KOPT-K1 (cell line): Measurements from ENCODE around the gene WDR75.

Source experiments
- H3K27ac ChIP-seq: fragments of 200-600 bp; sonication (generic); 2 replicates; pipeline ENCODE4 v1.5.1; 2016; ENCODE audit warnings: antibody characterized with exemption, mild to moderate bottlenecking, low read depth, low read length; ENCODE audit not compliant: poor library complexity, severe bottlenecking
- H3K36me3 ChIP-seq: fragments of 200-600 bp; sonication (generic); 2 replicates; pipeline ENCODE4 v1.5.1; 2017; ENCODE audit warnings: antibody characterized with exemption, mild to moderate bottlenecking, low read length, moderate library complexity; ENCODE audit not compliant: insufficient read depth
- H3K9me3 ChIP-seq: fragments of 200-600 bp; sonication (generic); 2 replicates; pipeline ENCODE4 v1.5.1; 2017; ENCODE audit warnings: antibody characterized with exemption, low read length, mild to moderate bottlenecking; ENCODE audit not compliant: insufficient read depth, poor library complexity, severe bottlenecking

WDR75 gene

GRCh38 chr2:189521699-189522434 is 80.6 kb downstream of the WDR75 start:
- no peak overlapping the region for H3K27ac ChIP-seq
- H3K36me3 ChIP-seq = no peaks in the 10 kb centered on the region
- no peaks in the 10 kb centered on the region for H3K9me3 ChIP-seq

GRCh38 chr2:189522435-189523151 is 81.3 kb downstream of the WDR75 start:
- Histone ChIP-seq H3K36me3 (no peaks in the 10 kb centered on the region), H3K9me3 (no peaks in the 10 kb centered on the region), H3K27ac (no peak overlapping the region)

DNA sequence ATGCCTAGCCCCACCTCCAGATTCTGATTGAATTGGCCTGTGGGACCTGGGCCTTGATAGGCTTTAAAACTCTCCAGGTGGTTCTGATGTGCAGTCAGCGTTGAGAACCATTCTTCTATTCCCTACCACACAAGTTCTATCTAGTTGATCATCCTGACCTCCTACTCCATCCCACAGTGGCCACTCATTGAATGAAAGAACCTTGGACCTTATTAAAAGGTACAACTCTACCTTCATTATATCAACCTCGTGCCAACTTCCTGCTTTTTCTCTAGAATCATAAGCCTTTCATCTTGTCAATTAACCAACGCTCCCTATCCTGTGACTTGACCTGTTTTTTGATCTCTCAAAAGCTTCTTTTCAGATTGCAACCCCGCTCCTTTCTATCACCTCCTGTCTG is 83.5 kb downstream of the WDR75 start:
- Histone ChIP-seq H3K36me3 (no peaks in the 10 kb centered on the region), H3K27ac (no peak overlapping the region), H3K9me3 (no peaks in the 10 kb centered on the region)
